Lower leg skin (tissue), 4 donors: ENCODE measurements around the gene RNF11. TPM values are rescaled to one million over a fixed set of nuclear protein-coding genes. Genes with fewer than 3 reads are reported as not detected.
"Not testable (repeated sequence)": the region's sequence is repeated elsewhere in the genome, so short reads cannot be mapped to it uniquely, and the experiment has no call there.

Source experiments
- DNase-seq, 2 donors: peaks; one replicate each; pipeline ENCODE4 v3.0.0-alpha.2; 2019; ENCODE audit warnings: low spot score in 2 of 2
- H3K4me3 ChIP-seq: fragments of 200-600 bp; sonication (generic); 2 replicates; pipeline ENCODE4 v1.5.1; 2017; ENCODE audit warnings: mild to moderate bottlenecking, low read depth; ENCODE audit not compliant: poor library complexity, severe bottlenecking
- CTCF ChIP-seq, 3 donors: fragments of 450-650 bp; IDR thresholded peaks; one replicate each; pipeline ENCODE4 v1.5.1; 2016; ENCODE audit warnings: antibody characterized with exemption in 3 of 3, mild to moderate bottlenecking in 3 of 3, moderate library complexity in 2 of 3
- POLR2A ChIP-seq, 2 donors: fragments of 450-650 bp; IDR thresholded peaks; one replicate each; pipeline ENCODE4 v1.6.1; 2016 to 2017; ENCODE audit warnings: antibody characterized with exemption in 2 of 2, mild to moderate bottlenecking in 1 of 2, moderate library complexity in 1 of 2
- WGBS, 2 donors: methylation state at CpG; one replicate each; pipeline ENCODE4 v1.1.5; 2018; 5-methylcytosine and 5-hydroxymethylcytosine counted together
- intact Hi-C: fragments of 100-400 bp; cut with DNase I; formaldehyde crosslinking; loops from one replicate; pipeline ENCODE4 v1.15.0; 2023; ENCODE audit warnings: low total_unique reads
- total RNA-seq, 4 donors: library from RNA; depleted of rRNA; stranded (reverse); fragments of >200 nt; gene quantifications; one replicate each; pipeline ENCODE4 v1.1.0, GENCODE V29; 2016

RNF11 gene
- total RNA-seq, 4 donors from 2014 or later: 65.4 to 95.3 (median 81.6) TPM

GRCh38 chr1:51247499-51247898, 11.4 kb downstream of the RNF11 start:
- DNase-seq: no peak
- TF ChIP-seq POLR2A (IDR thresholded peaks at IDR 0.05) (no peak), CTCF (IDR thresholded peaks at IDR 0.05) (no peak)
- intact Hi-C loops: no loop called here
- WGBS, 2 donors: 30 to 46% methylated on average over 1 of the region's 1 CpG
- H3K4me3 ChIP-seq: no peak overlapping the region

- H3K4me3 ChIP-seq: no peak overlapping the region
- DNase-seq: no peak
- 97 to 98% methylated on average over 1 of the region's 1 CpG for WGBS, 2 donors
- intact Hi-C loops: no loop called here
- TF ChIP-seq POLR2A (IDR thresholded peaks at IDR 0.05) (no peak), CTCF (IDR thresholded peaks at IDR 0.05) (no peak)
Observed at GRCh38 chr1:51249445-51249844, 13.4 kb downstream of the RNF11 start.

GRCh38 chr1:51250729-51251128, 14.7 kb downstream of the RNF11 start:
- H3K4me3 ChIP-seq, intact Hi-C loops, DNase-seq: not testable (repeated sequence)
- WGBS, 2 donors: 99 to 100% methylated on average over 3 to 14 of the region's 14 CpGs

GRCh38 chr1:51251165-51251564, 15.1 kb downstream of the RNF11 start:
- 98 to 99% methylated on average over 20 of the region's 20 CpGs for WGBS, 2 donors
- intact Hi-C loops, H3K4me3 ChIP-seq: not testable (repeated sequence)

GRCh38 chr1:51252366-51252765, 16.3 kb downstream of the RNF11 start:
- intact Hi-C loops: no loop called here

More at GRCh38 chr1:51251165-51251564, 15.1 kb downstream of the RNF11 start:
- DNase-seq: not testable (repeated sequence)

GRCh38 chr1:51253691-51254090, 17.6 kb downstream of the RNF11 start:
- no peak for DNase-seq
- intact Hi-C loops: no loop called here
- H3K4me3 ChIP-seq: no peak overlapping the region
- TF ChIP-seq POLR2A (IDR thresholded peaks at IDR 0.05) (no peak), CTCF (IDR thresholded peaks at IDR 0.05) (no peak)
- WGBS, 2 donors: 80 to 84% methylated on average over 5 of the region's 5 CpGs

More at GRCh38 chr1:51252366-51252765, 16.3 kb downstream of the RNF11 start:
- TF ChIP-seq CTCF (IDR thresholded peaks at IDR 0.05): no peak
- no peak for TF ChIP-seq POLR2A (IDR thresholded peaks at IDR 0.05)
- H3K4me3 ChIP-seq: no peak overlapping the region
- no peak for DNase-seq
- WGBS, 2 donors: 90 to 93% methylated on average over 6 of the region's 6 CpGs

- intact Hi-C loops: no loop called here
- 56 to 66% methylated on average over 3 of the region's 3 CpGs for WGBS, 2 donors
Observed at GRCh38 chr1:51255331-51255730, 19.3 kb downstream of the RNF11 start.

More at GRCh38 chr1:51255331-51255730, 19.3 kb downstream of the RNF11 start:
- DNase-seq: no peak
- TF ChIP-seq POLR2A (IDR thresholded peaks at IDR 0.05): no peak
- TF ChIP-seq CTCF (IDR thresholded peaks at IDR 0.05): no peak
- H3K4me3 ChIP-seq: no peak overlapping the region
